ENCODE results near the gene XYLT1.

XYLT1 gene

GRCh38 chr16:17281052-17281451 lies 189.7 kb downstream of the XYLT1 start:
- no peak for DNase-seq (ENCODE audit: low spot score)

GRCh38 chr16:17278988-17279387 lies 191.8 kb downstream of the XYLT1 start:
- no peak for DNase-seq (ENCODE audit: low spot score)

GRCh38 chr16:17277981-17278381 lies 192.8 kb downstream of the XYLT1 start:
- DNase-seq (ENCODE audit: low spot score), result no peak

GRCh38 chr16:17276610-17277009 lies 194.2 kb downstream of the XYLT1 start:
- DNase-seq (ENCODE audit: low spot score), result no peak

GRCh38 chr16:17276010-17276530 lies 194.7 kb downstream of the XYLT1 start:
- no peak for DNase-seq (ENCODE audit: low spot score)

- DNase-seq (ENCODE audit: low spot score), result peak; percentile 95
Measured at GRCh38 chr16:17275076-17276009, 195.4 kb downstream of the XYLT1 start.

- peak; percentile 83 for DNase-seq (ENCODE audit: low spot score)
Measured at GRCh38 chr16:17273142-17273561, 197.6 kb downstream of the XYLT1 start.

GRCh38 chr16:17272716-17273115 lies 198.0 kb downstream of the XYLT1 start:
- DNase-seq (ENCODE audit: low spot score), result no peak

- DNase-seq (ENCODE audit: low spot score), result no peak
Measured at GRCh38 chr16:17271687-17272086, 199.1 kb downstream of the XYLT1 start.

GRCh38 chr16:17270683-17271109 lies 200.1 kb downstream of the XYLT1 start:
- DNase-seq (ENCODE audit: low spot score), result no peak

- no peak for DNase-seq (ENCODE audit: low spot score)
Measured at GRCh38 chr16:17270111-17270510, 200.6 kb downstream of the XYLT1 start.

- no peak for DNase-seq (ENCODE audit: low spot score)
Measured at GRCh38 chr16:17269439-17269838, 201.3 kb downstream of the XYLT1 start.

GRCh38 chr16:17266608-17267313 lies 204.0 kb downstream of the XYLT1 start:
- no peak for DNase-seq (ENCODE audit: low spot score)

- DNase-seq (ENCODE audit: low spot score), result no peak
Measured at GRCh38 chr16:17265154-17265553, 205.6 kb downstream of the XYLT1 start.

GRCh38 chr16:17261197-17261858 lies 209.4 kb downstream of the XYLT1 start:
- no peak for DNase-seq (ENCODE audit: low spot score)

GRCh38 chr16:17260276-17260849 lies 210.4 kb downstream of the XYLT1 start:
- no peak for DNase-seq (ENCODE audit: low spot score)

- no peak for DNase-seq (ENCODE audit: low spot score)
Measured at GRCh38 chr16:17259751-17260270, 210.9 kb downstream of the XYLT1 start.

- DNase-seq (ENCODE audit: low spot score), result no peak
Measured at GRCh38 chr16:17258848-17259713, 211.7 kb downstream of the XYLT1 start.

GRCh38 chr16:17258077-17258599 lies 212.6 kb downstream of the XYLT1 start:
- DNase-seq (ENCODE audit: low spot score), result no peak

- no peak for DNase-seq (ENCODE audit: low spot score)
Measured at GRCh38 chr16:17257426-17258023, 213.2 kb downstream of the XYLT1 start.

All from LoVo (cell line).